HepG2 (cell line): ENCODE measurements around the gene NUTF2. TPM values are rescaled to one million over a fixed set of nuclear protein-coding genes. Genes with fewer than 3 reads are reported as not detected.

ENCODE experiments used
- ATF7 ChIP-seq, 2 experiments: fragments of 450-650 bp in 1 of 2; sonication (generic) in 1 of 2; formaldehyde crosslinking in 1 of 2; IDR thresholded peaks; 2 replicates each; pipeline versions ENCODE4 v1.4.0 to v1.6.1; 2016 to 2020; ENCODE audit warnings: antibody characterized with exemption in 1 of 2, mild to moderate bottlenecking in 1 of 2, missing genetic modification reagents in 1 of 2
- ATRX ChIP-seq: sonication (generic); formaldehyde crosslinking; IDR thresholded peaks from 2 replicates; pipeline ENCODE4 v1.4.0; 2020; ENCODE audit warnings: missing genetic modification reagents, borderline replicate concordance
- CEBPB ChIP-seq: IDR thresholded peaks from 2 replicates; pipeline ENCODE4 v1.6.1; 2011; ENCODE audit warnings: low read depth, low read length, improper control_type of control experiment, borderline replicate concordance
- HMGA1 ChIP-seq: sonication (generic); formaldehyde crosslinking; conservative IDR thresholded peaks from 2 replicates; pipeline ENCODE4 v1.4.0; 2020; ENCODE audit warnings: missing genetic modification reagents
- HOXD1 ChIP-seq: sonication (generic); formaldehyde crosslinking; IDR thresholded peaks from 2 replicates; pipeline ENCODE4 v1.5.0; 2020; ENCODE audit warnings: missing genetic modification reagents
- MEIS2 ChIP-seq: sonication (generic); formaldehyde crosslinking; IDR thresholded peaks from 2 replicates; pipeline ENCODE4 v1.9.0; 2021; ENCODE audit warnings: mild to moderate bottlenecking, missing genetic modification reagents
- NR2C2 ChIP-seq: sonication (generic); formaldehyde crosslinking; IDR thresholded peaks from 2 replicates; pipeline ENCODE4 v1.4.0; 2020; ENCODE audit warnings: missing genetic modification reagents, mild to moderate bottlenecking, moderate library complexity, borderline replicate concordance
- REXO4 ChIP-seq: sonication (generic); formaldehyde crosslinking; IDR thresholded peaks from 2 replicates; pipeline ENCODE4 v1.8.0; 2022; ENCODE audit warnings: missing genetic modification reagents, mild to moderate bottlenecking, borderline replicate concordance
- SATB2 ChIP-seq: sonication (generic); formaldehyde crosslinking; IDR thresholded peaks from 2 replicates; pipeline ENCODE4 v1.5.0; 2020; ENCODE audit warnings: missing genetic modification reagents
- SPEN ChIP-seq: sonication (generic); formaldehyde crosslinking; IDR thresholded peaks from 2 replicates; pipeline ENCODE4 v1.5.1; 2020; ENCODE audit warnings: low read depth, mild to moderate bottlenecking, missing genetic modification reagents
- TBL1XR1 ChIP-seq: fragments of 150-350 bp; IDR thresholded peaks from 2 replicates; pipeline ENCODE4 v1.6.1; 2014; ENCODE audit warnings: borderline replicate concordance, low read length; ENCODE audit not compliant: partially characterized antibody
- TCF7L2 ChIP-seq: IDR thresholded peaks from 2 replicates; pipeline ENCODE4 v1.6.1; 2011; ENCODE audit warnings: mild to moderate bottlenecking, low read depth, low read length, moderate library complexity
- TSC22D2 ChIP-seq: sonication (generic); formaldehyde crosslinking; IDR thresholded peaks from 2 replicates; pipeline ENCODE4 v1.5.1; 2020; ENCODE audit warnings: missing genetic modification reagents, mild to moderate bottlenecking, borderline replicate concordance
- XBP1 ChIP-seq: sonication (generic); formaldehyde crosslinking; IDR thresholded peaks from 2 replicates; pipeline ENCODE4 v1.5.0; 2020; ENCODE audit warnings: missing genetic modification reagents
- ZBTB42 ChIP-seq: sonication (generic); formaldehyde crosslinking; IDR thresholded peaks from 2 replicates; pipeline ENCODE4 v1.5.0; 2020; ENCODE audit warnings: mild to moderate bottlenecking, missing genetic modification reagents
- ZNF180 ChIP-seq: sonication (generic); formaldehyde crosslinking; IDR thresholded peaks from 2 replicates; pipeline ENCODE4 v1.4.0; 2020; ENCODE audit warnings: low read depth, missing genetic modification reagents, borderline replicate concordance
- ZNF343 ChIP-seq: sonication (generic); formaldehyde crosslinking; IDR thresholded peaks from 2 replicates; pipeline ENCODE4 v1.4.0; 2020; ENCODE audit warnings: mild to moderate bottlenecking, missing genetic modification reagents
- ZNF543 ChIP-seq: sonication (generic); formaldehyde crosslinking; IDR thresholded peaks from 2 replicates; pipeline ENCODE4 v1.4.0; 2020; ENCODE audit warnings: mild to moderate bottlenecking, missing genetic modification reagents
- ZNF562 ChIP-seq: sonication (generic); formaldehyde crosslinking; IDR thresholded peaks from 2 replicates; pipeline ENCODE4 v1.8.0; 2022; ENCODE audit warnings: missing genetic modification reagents, borderline replicate concordance
- ZNF607 ChIP-seq: sonication (generic); formaldehyde crosslinking; IDR thresholded peaks from 2 replicates; pipeline ENCODE4 v1.5.1; 2020; ENCODE audit warnings: missing genetic modification reagents, mild to moderate bottlenecking, borderline replicate concordance
- polyA plus RNA-seq, 8 experiments: library from polyadenylated mRNA; depleted of rRNA in 3 of 8; stranded (reverse) in 7 of 8; unstranded in 1 of 8; fragments of >200 nt; fragmentation: Illumina TruSeq in 4 of 8; extraction: Trizol in 4 of 8; gene quantifications; 2 replicates each; pipeline versions ENCODE4 v1.2.1 to v1.2.3, GENCODE V29; 2011 to 2016; ENCODE audit warnings: low read depth in 4 of 8, missing spikeins in 1 of 8, mixed read lengths in 1 of 8; ENCODE audit not compliant: insufficient read depth in 1 of 8
- total RNA-seq, 5 experiments: library from RNA; depleted of rRNA; stranded (reverse); fragments of >200 nt; fragmentation: Illumina TruSeq; extraction: Trizol; gene quantifications; 2 replicates each; pipeline ENCODE4 v1.2.3, GENCODE V29; 2016; ENCODE audit warnings: low read depth in 1 of 5
- TF ChIP-seq, protein P1 (sequence below): sonication (generic); formaldehyde crosslinking; IDR thresholded peaks from 2 replicates; pipeline ENCODE4 v1.4.0; 2020; ENCODE audit warnings: missing genetic modification reagents
- TF ChIP-seq, protein P2 (sequence below): sonication (generic); formaldehyde crosslinking; IDR thresholded peaks from 2 replicates; pipeline ENCODE4 v1.4.0; 2020; ENCODE audit warnings: low read depth, missing genetic modification reagents
- TF ChIP-seq, protein P3 (sequence below): sonication (generic); formaldehyde crosslinking; IDR thresholded peaks from 2 replicates; pipeline ENCODE4 v1.8.0; 2022; ENCODE audit warnings: missing genetic modification reagents, low read depth, mild to moderate bottlenecking, borderline replicate concordance
- TF ChIP-seq, protein P4 (sequence below): sonication (generic); formaldehyde crosslinking; IDR thresholded peaks from 2 replicates; pipeline ENCODE4 v1.5.1; 2020; ENCODE audit warnings: mild to moderate bottlenecking, moderate library complexity, missing genetic modification reagents

The NUTF2 gene
- total and polyA plus RNA-seq, 2 of the 13 experiments (the other 11 are each of a cell fraction or from before 2014, with no cell fraction given) = 168 to 214 TPM

DNA sequence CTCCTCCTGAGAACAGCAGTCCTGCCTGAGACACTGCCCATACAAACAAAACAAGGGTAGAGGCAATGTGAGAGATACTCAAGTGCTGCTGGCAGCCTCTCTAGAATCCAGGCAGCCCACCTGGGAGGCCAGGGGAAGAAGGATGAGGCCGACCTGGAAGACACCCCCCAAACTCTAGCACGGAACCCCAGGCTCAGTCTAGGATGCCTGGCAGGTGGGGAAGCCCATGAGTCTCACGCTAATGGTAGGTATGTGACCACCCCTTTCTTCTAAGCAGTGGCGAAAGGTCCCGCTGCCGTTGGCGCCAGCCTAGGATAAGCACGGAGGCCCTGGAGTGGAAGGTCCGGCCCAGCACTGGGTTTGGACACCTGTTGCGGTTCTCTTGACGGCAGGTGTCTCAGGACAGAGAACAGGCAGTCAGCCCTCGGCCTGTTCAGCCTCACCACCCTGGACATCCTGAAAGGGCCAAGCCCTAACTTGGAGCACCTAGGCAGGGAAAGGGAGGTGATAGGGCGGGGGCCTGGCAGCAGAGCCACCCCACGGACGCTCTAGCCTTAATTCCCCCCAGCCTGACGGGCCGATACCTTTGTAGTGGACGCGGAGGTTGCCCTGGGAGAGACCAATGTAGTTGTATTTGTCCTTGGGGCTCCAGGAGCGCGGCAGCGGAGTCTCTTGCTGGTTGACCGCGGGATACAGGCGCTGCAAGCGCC is 40.9 kb upstream of the NUTF2 start (continued):
- TF ChIP-seq, protein P1, sequence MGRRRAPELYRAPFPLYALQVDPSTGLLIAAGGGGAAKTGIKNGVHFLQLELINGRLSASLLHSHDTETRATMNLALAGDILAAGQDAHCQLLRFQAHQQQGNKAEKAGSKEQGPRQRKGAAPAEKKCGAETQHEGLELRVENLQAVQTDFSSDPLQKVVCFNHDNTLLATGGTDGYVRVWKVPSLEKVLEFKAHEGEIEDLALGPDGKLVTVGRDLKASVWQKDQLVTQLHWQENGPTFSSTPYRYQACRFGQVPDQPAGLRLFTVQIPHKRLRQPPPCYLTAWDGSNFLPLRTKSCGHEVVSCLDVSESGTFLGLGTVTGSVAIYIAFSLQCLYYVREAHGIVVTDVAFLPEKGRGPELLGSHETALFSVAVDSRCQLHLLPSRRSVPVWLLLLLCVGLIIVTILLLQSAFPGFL (CRISPR knock-in tag) = no peak
- no peak for TF ChIP-seq ATRX
- TF ChIP-seq HMGA1 (CRISPR knock-in tag) = no peak
- TF ChIP-seq, protein P2, sequence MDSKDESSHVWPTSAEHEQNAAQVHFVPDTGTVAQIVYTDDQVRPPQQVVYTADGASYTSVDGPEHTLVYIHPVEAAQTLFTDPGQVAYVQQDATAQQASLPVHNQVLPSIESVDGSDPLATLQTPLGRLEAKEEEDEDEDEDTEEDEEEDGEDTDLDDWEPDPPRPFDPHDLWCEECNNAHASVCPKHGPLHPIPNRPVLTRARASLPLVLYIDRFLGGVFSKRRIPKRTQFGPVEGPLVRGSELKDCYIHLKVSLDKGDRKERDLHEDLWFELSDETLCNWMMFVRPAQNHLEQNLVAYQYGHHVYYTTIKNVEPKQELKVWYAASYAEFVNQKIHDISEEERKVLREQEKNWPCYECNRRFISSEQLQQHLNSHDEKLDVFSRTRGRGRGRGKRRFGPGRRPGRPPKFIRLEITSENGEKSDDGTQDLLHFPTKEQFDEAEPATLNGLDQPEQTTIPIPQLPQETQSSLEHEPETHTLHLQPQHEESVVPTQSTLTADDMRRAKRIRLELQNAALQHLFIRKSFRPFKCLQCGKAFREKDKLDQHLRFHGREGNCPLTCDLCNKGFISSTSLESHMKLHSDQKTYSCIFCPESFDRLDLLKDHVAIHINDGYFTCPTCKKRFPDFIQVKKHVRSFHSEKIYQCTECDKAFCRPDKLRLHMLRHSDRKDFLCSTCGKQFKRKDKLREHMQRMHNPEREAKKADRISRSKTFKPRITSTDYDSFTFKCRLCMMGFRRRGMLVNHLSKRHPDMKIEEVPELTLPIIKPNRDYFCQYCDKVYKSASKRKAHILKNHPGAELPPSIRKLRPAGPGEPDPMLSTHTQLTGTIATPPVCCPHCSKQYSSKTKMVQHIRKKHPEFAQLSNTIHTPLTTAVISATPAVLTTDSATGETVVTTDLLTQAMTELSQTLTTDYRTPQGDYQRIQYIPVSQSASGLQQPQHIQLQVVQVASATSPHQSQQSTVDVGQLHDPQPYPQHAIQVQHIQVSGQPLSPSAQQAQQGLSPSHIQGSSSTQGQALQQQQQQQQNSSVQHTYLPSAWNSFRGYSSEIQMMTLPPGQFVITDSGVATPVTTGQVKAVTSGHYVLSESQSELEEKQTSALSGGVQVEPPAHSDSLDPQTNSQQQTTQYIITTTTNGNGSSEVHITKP (CRISPR knock-in tag) = no peak
- no peak for TF ChIP-seq ZNF180
- TF ChIP-seq, protein P3, sequence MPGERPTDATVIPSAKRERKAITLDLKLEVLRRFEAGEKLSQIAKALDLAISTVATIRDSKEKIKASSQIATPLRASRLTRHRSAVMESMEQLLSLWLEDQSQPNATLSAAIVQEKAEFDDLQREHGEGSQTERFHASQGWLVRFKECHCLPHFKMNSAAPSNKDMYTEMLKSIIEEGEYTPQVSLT = no peak
- no peak for TF ChIP-seq ATF7 (IDR thresholded peaks at IDR 0.05)
- no peak for TF ChIP-seq ATF7 (CRISPR knock-in tag; IDR thresholded peaks at IDR 0.05)
- TF ChIP-seq ZNF562 (CRISPR knock-in tag) = no peak
- no peak for TF ChIP-seq ZNF607
- TF ChIP-seq ZBTB42 (CRISPR knock-in tag) = no peak
- TF ChIP-seq HOXD1 (CRISPR knock-in tag) = no peak
- TF ChIP-seq TCF7L2 = no peak
- no peak for TF ChIP-seq TBL1XR1
- no peak for TF ChIP-seq TSC22D2 (CRISPR knock-in tag)
- TF ChIP-seq, protein P4, sequence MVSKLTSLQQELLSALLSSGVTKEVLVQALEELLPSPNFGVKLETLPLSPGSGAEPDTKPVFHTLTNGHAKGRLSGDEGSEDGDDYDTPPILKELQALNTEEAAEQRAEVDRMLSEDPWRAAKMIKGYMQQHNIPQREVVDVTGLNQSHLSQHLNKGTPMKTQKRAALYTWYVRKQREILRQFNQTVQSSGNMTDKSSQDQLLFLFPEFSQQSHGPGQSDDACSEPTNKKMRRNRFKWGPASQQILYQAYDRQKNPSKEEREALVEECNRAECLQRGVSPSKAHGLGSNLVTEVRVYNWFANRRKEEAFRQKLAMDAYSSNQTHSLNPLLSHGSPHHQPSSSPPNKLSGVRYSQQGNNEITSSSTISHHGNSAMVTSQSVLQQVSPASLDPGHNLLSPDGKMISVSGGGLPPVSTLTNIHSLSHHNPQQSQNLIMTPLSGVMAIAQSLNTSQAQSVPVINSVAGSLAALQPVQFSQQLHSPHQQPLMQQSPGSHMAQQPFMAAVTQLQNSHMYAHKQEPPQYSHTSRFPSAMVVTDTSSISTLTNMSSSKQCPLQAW (CRISPR knock-in tag) = no peak
- no peak for TF ChIP-seq REXO4
- TF ChIP-seq SPEN = no peak
- TF ChIP-seq ZNF543 (CRISPR knock-in tag) = no peak
- TF ChIP-seq SATB2 (CRISPR knock-in tag) = no peak
- TF ChIP-seq XBP1 = no peak
- no peak for TF ChIP-seq CEBPB
- no peak for TF ChIP-seq ZNF343 (CRISPR knock-in tag)
- TF ChIP-seq NR2C2 = no peak
- TF ChIP-seq MEIS2 = no peak
